Upper lobe of left lung (tissue), 4 donors: ENCODE measurements around the gene CERKL.

Experiments used
- CTCF ChIP-seq, 6 experiments: fragments of 450-650 bp in 4 of 6; fragments of 200-600 bp in 2 of 6; sonication (generic) in 2 of 6; IDR thresholded peaks; one replicate each; pipeline ENCODE4 v1.5.1; 2016 to 2019; ENCODE audit warnings: antibody characterized with exemption in 6 of 6
- EP300 ChIP-seq, 4 donors: sonication (generic); formaldehyde crosslinking; IDR thresholded peaks; one replicate each; pipeline ENCODE4 v1.5.1; 2017; ENCODE audit warnings: antibody characterized with exemption in 4 of 4, control low read depth in 2 of 4

- TF ChIP-seq CTCF (IDR thresholded peaks at IDR 0.05): no peak
- no peak for TF ChIP-seq EP300 (IDR thresholded peaks at IDR 0.05)
Measured at GRCh38 chr2:181558371-181558770, 98.5 kb downstream of the CERKL start.
